Vagina (tissue), 2 donors: ENCODE results near the gene TGFB1.

Experiments used
- CTCF ChIP-seq, 3 experiments: fragments of 450-650 bp in 2 of 3; fragments of 200-600 bp in 1 of 3; sonication (generic) in 1 of 3; IDR thresholded peaks; one replicate each; pipeline ENCODE4 v1.5.1; 2017 to 2019; ENCODE audit warnings: antibody characterized with exemption in 3 of 3, mild to moderate bottlenecking in 2 of 3, moderate library complexity in 2 of 3
- POLR2A ChIP-seq, 2 donors: fragments of 450-650 bp; IDR thresholded peaks; one replicate each; pipeline ENCODE4 v1.6.1; 2017; ENCODE audit warnings: antibody characterized with exemption in 2 of 2, mild to moderate bottlenecking in 2 of 2, moderate library complexity in 2 of 2

- TF ChIP-seq CTCF (IDR thresholded peaks at IDR 0.05) (no peak), POLR2A (IDR thresholded peaks at IDR 0.05) (no peak)
These were observed 45.7 kb downstream of the TGFB1 start for GRCh38 chr19:41307954-41308449.
